ENCODE results near the gene CCDC34. TPM values are rescaled to one million over a fixed set of nuclear protein-coding genes. Genes with fewer than 3 reads are reported as not detected.

The CCDC34 gene
- polyA plus RNA-seq (ENCODE audit: insufficient read length): 14.1 TPM

GRCh38 chr11:27362749-27363575, at the start of gene CCDC34:
Gene CCDC34 (minus strand): TSS chr11:27363215. CDS start chr11:27363194, 21 bp downstream.
- peak; percentile 98 for DNase-seq

GRCh38 chr11:27412192-27412691, 49.2 kb upstream of the CCDC34 start:
- DNase-seq: no peak

GRCh38 chr11:27411328-27411727, 48.3 kb upstream of the CCDC34 start:
- DNase-seq: no peak

- no peak for DNase-seq
These were observed 47.3 kb upstream of the CCDC34 start for GRCh38 chr11:27410272-27410671.

GRCh38 chr11:27409742-27410141, 46.7 kb upstream of the CCDC34 start:
- no peak for DNase-seq

GRCh38 chr11:27409049-27409448, 46.0 kb upstream of the CCDC34 start:
- no peak for DNase-seq

- no peak for DNase-seq
These were observed 45.3 kb upstream of the CCDC34 start for GRCh38 chr11:27408246-27408800.

GRCh38 chr11:27406498-27407354, 43.7 kb upstream of the CCDC34 start:
- no peak for DNase-seq

GRCh38 chr11:27405134-27405533, 42.1 kb upstream of the CCDC34 start:
- no peak for DNase-seq

GRCh38 chr11:27404427-27404826, 41.4 kb upstream of the CCDC34 start:
- no peak for DNase-seq

- no peak for DNase-seq
These were observed 40.2 kb upstream of the CCDC34 start for GRCh38 chr11:27403195-27403594.

- DNase-seq: no peak
These were observed 39.4 kb upstream of the CCDC34 start for GRCh38 chr11:27402450-27402849.

GRCh38 chr11:27401833-27402316, 38.9 kb upstream of the CCDC34 start:
- DNase-seq: no peak

GRCh38 chr11:27401280-27401832, 38.3 kb upstream of the CCDC34 start:
- no peak for DNase-seq

GRCh38 chr11:27398400-27398770, 35.4 kb upstream of the CCDC34 start:
- no peak for DNase-seq

- DNase-seq: no peak
These were observed 34.8 kb upstream of the CCDC34 start for GRCh38 chr11:27397624-27398399.

GRCh38 chr11:27396259-27396839, 33.3 kb upstream of the CCDC34 start:
- no peak for DNase-seq

- no peak for DNase-seq
These were observed 32.7 kb upstream of the CCDC34 start for GRCh38 chr11:27395556-27396258.

GRCh38 chr11:27394781-27395228, 31.8 kb upstream of the CCDC34 start:
- DNase-seq: no peak

GRCh38 chr11:27392278-27393114, 29.5 kb upstream of the CCDC34 start:
- DNase-seq: no peak

Data from hindlimb muscle (tissue), 1 donor.